ENCODE measurements around the gene RNF180. TPM values are rescaled to one million over a fixed set of nuclear protein-coding genes. Genes with fewer than 3 reads are reported as not detected.

The RNF180 gene
- total RNA-seq, 2 donors from 2014 or later = 46.6 to 51.1 TPM

DNA sequence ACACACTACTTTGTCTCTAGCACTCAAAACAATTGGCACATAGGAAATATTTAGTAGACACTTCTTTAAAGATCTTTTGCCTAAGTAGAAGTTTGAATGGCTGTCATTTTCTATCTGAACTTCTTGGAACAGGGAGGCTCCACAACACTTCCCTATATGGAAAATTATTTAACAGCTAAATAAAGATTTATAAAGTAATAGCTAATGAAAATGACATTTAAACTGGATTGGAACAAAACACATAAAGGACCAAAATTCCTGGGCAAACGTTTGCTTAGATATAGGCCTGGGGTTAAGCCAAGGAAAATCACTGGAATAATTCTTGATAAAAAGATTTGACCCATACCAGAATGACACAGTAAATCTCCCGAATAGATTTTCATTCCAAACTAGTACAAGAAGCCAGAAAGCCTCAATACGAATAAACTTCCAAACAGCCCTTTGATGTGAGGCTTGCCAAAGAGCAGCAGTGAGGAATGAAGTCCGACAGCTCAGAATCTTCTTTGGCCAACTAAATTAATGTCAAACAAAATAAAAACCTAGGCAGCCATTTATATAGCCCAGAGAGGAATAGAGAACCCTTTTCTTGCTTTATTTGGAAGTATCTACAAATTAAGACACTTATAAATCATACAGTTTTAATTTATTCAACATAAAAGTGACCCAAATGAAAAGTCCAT, 20.3 kb upstream of the RNF180 start:
- TF ChIP-seq, protein P1, sequence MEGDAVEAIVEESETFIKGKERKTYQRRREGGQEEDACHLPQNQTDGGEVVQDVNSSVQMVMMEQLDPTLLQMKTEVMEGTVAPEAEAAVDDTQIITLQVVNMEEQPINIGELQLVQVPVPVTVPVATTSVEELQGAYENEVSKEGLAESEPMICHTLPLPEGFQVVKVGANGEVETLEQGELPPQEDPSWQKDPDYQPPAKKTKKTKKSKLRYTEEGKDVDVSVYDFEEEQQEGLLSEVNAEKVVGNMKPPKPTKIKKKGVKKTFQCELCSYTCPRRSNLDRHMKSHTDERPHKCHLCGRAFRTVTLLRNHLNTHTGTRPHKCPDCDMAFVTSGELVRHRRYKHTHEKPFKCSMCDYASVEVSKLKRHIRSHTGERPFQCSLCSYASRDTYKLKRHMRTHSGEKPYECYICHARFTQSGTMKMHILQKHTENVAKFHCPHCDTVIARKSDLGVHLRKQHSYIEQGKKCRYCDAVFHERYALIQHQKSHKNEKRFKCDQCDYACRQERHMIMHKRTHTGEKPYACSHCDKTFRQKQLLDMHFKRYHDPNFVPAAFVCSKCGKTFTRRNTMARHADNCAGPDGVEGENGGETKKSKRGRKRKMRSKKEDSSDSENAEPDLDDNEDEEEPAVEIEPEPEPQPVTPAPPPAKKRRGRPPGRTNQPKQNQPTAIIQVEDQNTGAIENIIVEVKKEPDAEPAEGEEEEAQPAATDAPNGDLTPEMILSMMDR (IDR thresholded peaks at IDR 0.05) = no peak
- no peak for DNase-seq (ENCODE audit: low spot score)
- no peaks in the 10 kb centered on the region for H3K36me3 ChIP-seq
- H3K4me3 ChIP-seq = peak overlapping the region; percentile 24
- H3K9me3 ChIP-seq = no peaks in the 10 kb centered on the region
- ATAC-seq (ENCODE audit: insufficient number of reproducible peaks, low FRiP score, low read depth) = no peak
- H3K27ac ChIP-seq = peak overlapping the region; percentile 64 to 67
- H3K27me3 ChIP-seq (replicated peaks; ENCODE audit: insufficient read depth) = no peaks in the 10 kb centered on the region
- H3K4me1 ChIP-seq (ENCODE audit: control insufficient read depth in 1 of 2, low read depth in 2 of 2) = peaks cover 17 to 45% of the 10 kb centered on the region in 2 donors

DNA sequence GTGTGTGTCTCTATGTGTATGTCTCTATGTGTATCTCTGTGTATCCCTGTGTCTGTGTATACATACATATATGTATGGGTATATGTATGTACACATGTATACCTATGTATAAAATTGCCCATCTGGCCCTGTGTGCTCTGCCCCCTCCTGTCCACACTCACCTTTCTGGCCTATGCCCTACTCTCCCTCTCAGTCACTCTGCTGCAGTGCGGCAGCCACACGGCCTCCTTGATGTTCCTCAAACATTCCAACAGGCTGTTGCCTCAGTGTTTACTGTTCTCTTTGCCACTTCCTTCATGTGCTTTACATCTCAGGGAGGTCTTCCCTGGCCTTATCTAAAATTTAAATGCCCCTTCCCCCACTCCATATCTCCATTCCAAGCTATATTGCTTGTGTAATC, 18.3 kb upstream of the RNF180 start:
- DNase-seq (ENCODE audit: low spot score) (no peak), ATAC-seq (ENCODE audit: insufficient number of reproducible peaks, low FRiP score, low read depth) (no peak)
- no peaks in the 10 kb centered on the region for H3K36me3 ChIP-seq
- peaks cover 17 to 45% of the 10 kb centered on the region in 2 donors for H3K4me1 ChIP-seq (ENCODE audit: control insufficient read depth in 1 of 2, low read depth in 2 of 2)
- H3K27ac ChIP-seq = no peak overlapping the region
- H3K27me3 ChIP-seq (replicated peaks; ENCODE audit: insufficient read depth) = no peaks in the 10 kb centered on the region
- no peaks in the 10 kb centered on the region for H3K9me3 ChIP-seq
- no peak overlapping the region for H3K4me3 ChIP-seq
- TF ChIP-seq, protein P1 (IDR thresholded peaks at IDR 0.05) = no peak

DNA sequence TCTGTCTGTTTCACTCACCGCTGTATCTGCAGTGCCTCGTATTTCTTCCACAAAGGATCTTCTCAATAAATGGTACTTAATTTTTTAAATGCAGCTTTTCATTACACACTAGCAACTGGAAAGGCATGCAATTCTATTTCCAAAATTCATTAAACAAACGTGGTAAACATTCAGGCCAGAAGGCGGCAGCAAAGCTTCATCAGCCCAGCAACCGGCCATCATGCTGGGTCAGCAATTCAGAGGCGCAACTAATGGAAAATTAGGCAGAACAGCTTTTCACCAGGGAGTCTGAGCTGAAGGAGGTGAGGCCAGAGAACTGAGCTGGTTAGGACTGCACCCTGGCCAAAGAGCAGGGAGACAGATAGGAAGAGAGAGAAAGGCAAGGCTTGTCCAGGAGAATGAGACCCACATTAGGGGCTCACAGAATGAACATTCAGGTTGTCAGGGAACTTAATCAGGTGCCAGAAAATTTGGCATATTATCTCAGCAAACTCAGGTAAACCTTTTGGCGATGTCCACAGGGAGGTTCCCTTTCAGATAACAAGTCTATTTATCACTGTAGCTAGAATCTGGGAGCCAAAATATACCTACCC, 17.7 kb upstream of the RNF180 start:
- DNase-seq (ENCODE audit: low spot score) (no peak), ATAC-seq (ENCODE audit: insufficient number of reproducible peaks, low FRiP score, low read depth) (peak; percentile 48)
- TF ChIP-seq, protein P1 (IDR thresholded peaks at IDR 0.05) = peak; percentile 71
- Histone ChIP-seq H3K36me3 (no peaks in the 10 kb centered on the region), H3K27ac (peak overlapping the region in 1 of 2 donors; percentile 21), H3K4me1 (ENCODE audit: control insufficient read depth in 1 of 2, low read depth in 2 of 2) (peaks cover 17 to 45% of the 10 kb centered on the region in 2 donors), H3K27me3 (replicated peaks; ENCODE audit: insufficient read depth) (no peaks in the 10 kb centered on the region), H3K4me3 (no peak overlapping the region), H3K9me3 (no peaks in the 10 kb centered on the region)

DNA sequence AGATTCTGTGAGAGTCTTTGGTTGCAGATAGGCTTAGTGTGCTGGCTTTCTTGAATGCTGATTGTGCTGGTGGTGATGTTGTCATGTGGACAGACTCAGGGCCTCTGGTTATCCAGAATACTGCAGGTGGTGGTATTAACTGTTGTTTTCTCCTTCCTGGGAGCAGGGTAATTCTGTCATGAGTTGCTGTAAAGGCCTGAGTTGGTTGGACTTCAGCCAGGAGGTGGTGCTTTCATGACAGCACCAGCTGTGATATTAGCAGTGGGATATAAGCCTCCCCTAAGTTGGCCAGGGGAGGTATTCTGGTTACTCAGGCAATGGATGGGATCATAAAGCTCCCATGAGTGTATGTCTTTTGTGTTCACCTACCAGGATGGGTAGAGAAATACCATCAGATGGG, 16.4 kb upstream of the RNF180 start:
- TF ChIP-seq, protein P1 (IDR thresholded peaks at IDR 0.05) = no peak
- ATAC-seq (ENCODE audit: insufficient number of reproducible peaks, low FRiP score, low read depth) (no peak), DNase-seq (ENCODE audit: low spot score) (no peak)
- no peaks in the 10 kb centered on the region for H3K36me3 ChIP-seq
- no peak overlapping the region for H3K4me3 ChIP-seq
- H3K27ac ChIP-seq = no peak overlapping the region
- H3K27me3 ChIP-seq (replicated peaks; ENCODE audit: insufficient read depth) = no peaks in the 10 kb centered on the region
- peaks cover 13 to 33% of the 10 kb centered on the region in 2 donors for H3K4me1 ChIP-seq (ENCODE audit: control insufficient read depth in 1 of 2, low read depth in 2 of 2)
- peaks cover 5% of the 10 kb centered on the region for H3K9me3 ChIP-seq

DNA sequence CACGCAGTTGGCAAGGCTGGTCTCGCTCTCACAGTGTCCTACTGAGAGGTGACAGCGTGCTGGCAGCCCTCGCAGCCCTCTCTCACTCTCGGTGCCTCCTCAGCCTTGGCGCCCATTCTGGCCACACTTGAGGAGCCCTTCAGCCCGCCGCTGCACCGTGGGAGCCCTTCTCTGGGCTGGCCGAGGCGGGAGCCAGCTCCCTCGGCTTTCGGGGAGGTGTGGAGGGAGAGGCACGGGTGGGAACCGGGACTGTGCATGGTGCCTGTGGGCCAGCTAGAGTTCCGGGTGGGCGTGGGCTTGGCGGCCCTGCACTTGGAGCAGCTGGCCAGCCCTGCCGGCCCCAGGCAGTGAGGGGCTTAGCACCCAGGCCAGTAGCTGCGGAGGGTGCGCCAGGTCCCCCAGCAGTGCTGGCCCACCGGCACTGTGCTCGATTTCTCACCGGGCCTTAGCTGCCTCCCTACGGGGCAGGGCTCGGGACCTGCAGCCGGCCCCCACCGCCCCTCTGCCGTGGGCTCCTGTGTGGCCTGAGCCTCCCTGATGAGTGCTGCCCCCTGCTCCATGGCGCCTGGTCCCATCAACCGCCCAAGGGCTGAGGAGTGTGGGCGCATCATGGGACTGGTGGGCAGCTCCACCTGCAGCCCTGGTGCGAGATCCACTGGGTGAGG, 15.7 kb upstream of the RNF180 start:
- no peak for DNase-seq (ENCODE audit: low spot score)

More for the DNA sequence above, 15.7 kb upstream of the RNF180 start:
- H3K9me3 ChIP-seq = peaks cover 5% of the 10 kb centered on the region
- H3K27me3 ChIP-seq (replicated peaks; ENCODE audit: insufficient read depth) = no peaks in the 10 kb centered on the region
- H3K27ac ChIP-seq = no peak overlapping the region
- H3K4me1 ChIP-seq (ENCODE audit: control insufficient read depth in 1 of 2, low read depth in 2 of 2) = peaks cover 13 to 26% of the 10 kb centered on the region in 2 donors
- TF ChIP-seq, protein P1 (IDR thresholded peaks at IDR 0.05) = no peak
- H3K36me3 ChIP-seq = no peaks in the 10 kb centered on the region
- H3K4me3 ChIP-seq = no peak overlapping the region
- no peak for ATAC-seq (ENCODE audit: insufficient number of reproducible peaks, low FRiP score, low read depth)

Measured in thoracic aorta (tissue), 2 donors.